Measurements from ENCODE around the gene BCL2L13.
"Not testable (repeated sequence)": the region's sequence is repeated elsewhere in the genome, so short reads cannot be mapped to it uniquely, and the experiment has no call there.

The BCL2L13 gene

GRCh38 chr22:17729561-17729960 lies 91.0 kb downstream of the BCL2L13 start:
- no peak for DNase-seq (ENCODE audit: low read depth)

GRCh38 chr22:17732251-17732854 lies 93.8 kb downstream of the BCL2L13 start:
- no peak for DNase-seq (ENCODE audit: low read depth)

GRCh38 chr22:17733466-17733865 lies 94.9 kb downstream of the BCL2L13 start:
- DNase-seq (ENCODE audit: low read depth): no peak

GRCh38 chr22:17734187-17734586 lies 95.6 kb downstream of the BCL2L13 start:
- DNase-seq (ENCODE audit: low read depth): no peak

- DNase-seq (ENCODE audit: low read depth): no peak
Observed at GRCh38 chr22:17738386-17739128, 100.0 kb downstream of the BCL2L13 start.

- no peak for DNase-seq (ENCODE audit: low read depth)
Observed at GRCh38 chr22:17739196-17739975, 100.8 kb downstream of the BCL2L13 start.

GRCh38 chr22:17741866-17742526 lies 103.4 kb downstream of the BCL2L13 start:
- no peak for DNase-seq (ENCODE audit: low read depth)

- peak; percentile 48 for DNase-seq (ENCODE audit: low read depth)
Observed at GRCh38 chr22:17742527-17742902, 104.0 kb downstream of the BCL2L13 start.

GRCh38 chr22:17743661-17744411 lies 105.3 kb downstream of the BCL2L13 start:
- DNase-seq (ENCODE audit: low read depth): no peak

- DNase-seq (ENCODE audit: low read depth): no peak
Observed at GRCh38 chr22:17744430-17744829, 105.9 kb downstream of the BCL2L13 start.

GRCh38 chr22:17746916-17747315 lies 108.4 kb downstream of the BCL2L13 start:
- DNase-seq (ENCODE audit: low read depth): no peak

GRCh38 chr22:17748555-17749353 lies 110.2 kb downstream of the BCL2L13 start:
- no peak for DNase-seq (ENCODE audit: low read depth)

GRCh38 chr22:17749605-17750395 lies 111.2 kb downstream of the BCL2L13 start:
- no peak for DNase-seq (ENCODE audit: low read depth)

GRCh38 chr22:17751596-17751995 lies 113.0 kb downstream of the BCL2L13 start:
- DNase-seq (ENCODE audit: low read depth): no peak

- DNase-seq (ENCODE audit: low read depth): no peak
Observed at GRCh38 chr22:17753401-17753989, 114.9 kb downstream of the BCL2L13 start.

- DNase-seq (ENCODE audit: low read depth): no peak
Observed at GRCh38 chr22:17754233-17754925, 115.8 kb downstream of the BCL2L13 start.

- DNase-seq (ENCODE audit: low read depth): no peak
Observed at GRCh38 chr22:17761138-17761488, 122.6 kb downstream of the BCL2L13 start.

GRCh38 chr22:17763442-17763841 lies 124.9 kb downstream of the BCL2L13 start:
- DNase-seq (ENCODE audit: low read depth): not testable (repeated sequence)

GRCh38 chr22:17764036-17764435 lies 125.5 kb downstream of the BCL2L13 start:
- DNase-seq (ENCODE audit: low read depth): no peak

All from stimulated activated CD8-positive, alpha-beta memory T cell treated with anti-CD3 and anti-CD28 coated beads, Interleukin-12 subunit alpha, Interleukin-12 subunit beta, amount 100 ng/mL, for 1 hour (primary cell).